Activated CD4-positive, alpha-beta T cell treated with anti-CD3 and anti-CD28 coated beads, Interleukin-2, Interleukin-4, amounts not matched to agents 100 ng/mL and 50 ng/mL, durations not matched to agents 16 hours and 8 hours (primary cell): Measurements from ENCODE around the gene CYP27B1.
"Not testable (repeated sequence)": the region's sequence is repeated elsewhere in the genome, so short reads cannot be mapped to it uniquely, and the experiment has no call there.

Experiments
- DNase-seq: peaks from one replicate; pipeline ENCODE4 v3.0.0-alpha.2; 2020; ENCODE audit warnings: low spot score

CYP27B1 gene

GRCh38 chr12:57720606-57721595 lies 46.0 kb downstream of the CYP27B1 start:
- no peak for DNase-seq

GRCh38 chr12:57719777-57720605 lies 46.9 kb downstream of the CYP27B1 start:
- DNase-seq: no peak

- no peak for DNase-seq
These were observed 48.0 kb downstream of the CYP27B1 start for GRCh38 chr12:57718641-57719528.

DNA sequence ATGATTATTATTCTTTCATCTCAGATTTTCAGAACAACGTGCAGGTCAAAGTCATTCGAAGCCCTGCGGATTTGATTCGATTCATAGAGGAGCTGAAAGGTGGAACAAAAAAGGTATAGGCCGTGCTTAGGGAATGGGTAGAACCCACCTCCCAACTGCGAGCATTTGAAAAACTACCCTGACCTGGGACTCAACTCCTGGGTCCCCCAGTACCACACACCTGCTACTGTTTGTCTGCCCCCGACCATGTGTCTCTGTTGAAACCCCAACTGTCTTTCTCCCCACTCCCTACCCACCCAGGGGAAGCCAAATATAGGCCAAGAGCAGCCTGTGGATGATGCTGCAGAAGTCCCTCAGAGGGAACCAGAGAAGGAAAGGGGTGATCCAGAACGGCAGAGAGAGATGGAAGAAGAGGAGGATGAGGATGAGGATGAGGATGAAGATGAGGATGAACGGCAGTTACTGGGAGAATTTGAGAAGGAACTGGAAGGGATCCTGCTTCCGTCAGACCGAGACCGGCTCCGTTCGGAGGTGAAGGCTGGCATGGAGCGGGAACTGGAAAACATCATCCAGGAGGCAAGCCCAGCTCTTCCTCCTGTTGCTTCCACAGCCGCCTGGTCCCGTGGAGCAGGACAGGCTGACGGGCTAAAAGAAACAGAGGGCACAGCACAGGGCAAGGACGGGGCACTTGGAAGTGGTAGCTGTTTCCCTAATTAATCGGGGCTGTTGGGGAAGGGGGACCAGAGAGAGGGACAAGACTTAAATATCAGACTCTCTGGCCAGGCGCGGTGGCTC lies 48.8 kb downstream of the CYP27B1 start:
- no peak for DNase-seq

DNA sequence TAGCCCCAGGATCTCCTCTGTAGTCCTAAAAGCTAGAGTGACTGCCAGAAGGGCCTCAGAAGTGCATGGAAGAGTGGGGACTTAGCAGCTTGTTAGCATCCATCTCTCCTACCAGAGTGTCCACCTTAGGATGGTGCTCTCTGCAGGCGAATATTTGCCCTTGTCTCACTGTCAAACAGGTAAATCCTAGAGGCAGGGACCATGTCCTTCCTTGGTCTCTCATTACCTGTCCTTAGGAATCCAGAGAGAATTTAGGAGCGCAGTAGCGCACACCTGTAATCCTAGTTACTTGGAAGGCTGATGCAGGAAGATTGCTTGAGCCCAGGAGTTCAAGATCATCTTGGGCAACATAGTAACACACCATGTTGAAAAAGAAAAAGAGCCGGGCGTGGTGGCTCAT lies 49.7 kb downstream of the CYP27B1 start:
- no peak for DNase-seq

GRCh38 chr12:57716305-57716704 lies 50.6 kb downstream of the CYP27B1 start:
- no peak for DNase-seq

- no peak for DNase-seq
These were observed 51.1 kb downstream of the CYP27B1 start for GRCh38 chr12:57715786-57716185.

DNA sequence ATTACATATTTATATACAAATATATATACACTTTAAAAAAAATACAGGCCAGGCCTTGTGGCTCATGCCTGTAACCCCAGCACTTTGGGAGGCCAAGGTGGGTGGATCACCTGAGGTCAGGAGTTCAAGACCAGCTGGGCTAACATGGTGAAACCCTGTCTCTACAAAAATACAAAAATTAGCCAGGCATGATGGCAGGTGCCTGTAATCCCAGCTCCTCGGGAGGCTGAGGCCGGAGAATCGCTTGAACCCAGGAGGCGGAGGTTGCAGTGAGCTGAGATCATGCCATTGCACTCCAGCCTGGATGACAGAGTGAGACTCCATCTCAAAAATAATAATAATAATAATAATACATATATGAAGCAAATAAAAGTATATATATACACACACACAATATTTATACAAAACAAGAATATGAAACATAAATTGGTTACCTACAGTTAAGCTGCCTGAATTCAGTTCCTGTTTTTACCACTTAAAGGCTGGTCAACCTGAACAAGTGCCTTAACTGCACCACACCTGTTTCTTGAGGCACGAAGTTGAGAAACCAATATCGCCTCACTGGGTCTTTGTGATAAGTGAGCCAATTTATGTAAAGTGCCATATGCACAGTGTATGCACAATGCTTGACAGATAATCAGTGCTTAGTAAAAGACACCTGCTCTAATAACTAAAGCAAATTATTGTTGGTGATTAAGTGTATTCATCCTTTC lies 51.7 kb downstream of the CYP27B1 start:
- DNase-seq: not testable (repeated sequence)

- no peak for DNase-seq
These were observed 53.7 kb downstream of the CYP27B1 start for GRCh38 chr12:57713209-57713608.

DNA sequence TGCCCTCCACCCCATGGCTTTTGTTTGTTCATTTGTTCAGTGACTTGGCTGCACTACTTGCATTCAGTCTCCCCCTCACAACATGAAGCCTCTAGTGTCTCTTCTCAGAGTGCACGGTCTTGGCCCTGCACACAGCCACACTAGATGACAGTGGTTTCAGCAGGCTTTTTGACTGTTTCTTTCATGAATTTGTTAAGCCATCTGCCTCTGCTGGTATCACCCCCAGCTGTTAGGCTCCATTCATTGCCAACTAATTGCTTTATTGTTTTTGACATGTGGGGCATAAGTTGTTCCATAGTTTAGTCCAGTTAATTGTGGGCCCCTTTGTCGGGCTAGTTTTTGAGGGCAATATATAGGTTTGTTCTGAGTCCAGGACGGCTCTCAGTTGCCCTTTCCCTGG lies 54.2 kb downstream of the CYP27B1 start:
- DNase-seq: no peak
